ENCODE results near the gene NUAK2.

The NUAK2 gene

GRCh38 chr1:205358579-205358978 lies 37.0 kb upstream of the NUAK2 start:
- H2BK120ac ChIP-seq (ENCODE audit: low read depth, low read length) = peak overlapping the region; percentile 56
- H2BK15ac ChIP-seq (ENCODE audit: low read length) = no peak overlapping the region
- no peak overlapping the region for H3K14ac ChIP-seq (ENCODE audit: low read length)
- H3K27me3 ChIP-seq (ENCODE audit: control insufficient read depth in 3 of 3, insufficient read depth in 3 of 3, low read depth in 1 of 3, low read length in 3 of 3) = no peaks in the 10 kb centered on the region
- no peak overlapping the region for H3K4me2 ChIP-seq (ENCODE audit: insufficient read depth, low read length, poor library complexity, severe bottlenecking)
- no peak overlapping the region for H4K8ac ChIP-seq (ENCODE audit: low read depth, low read length)
- peaks cover 3% of the 10 kb centered on the region for H3K79me1 ChIP-seq (ENCODE audit: low read depth, low read length)
- H3K27ac ChIP-seq (replicated peaks; ENCODE audit: low read length) = peak overlapping the region; percentile 41
- peak overlapping the region; percentile 73 for H2AK5ac ChIP-seq (ENCODE audit: low read depth, low read length)
- peaks cover 23 to 28% of the 10 kb centered on the region in 2 donors for H3K4me1 ChIP-seq (ENCODE audit: control insufficient read depth in 2 of 2, insufficient read depth in 1 of 2, low read depth in 1 of 2, low read length in 2 of 2)
- H2AFZ ChIP-seq (ENCODE audit: low read length) = no peak overlapping the region
- DNase-seq (ENCODE audit: low spot score) = no peak
- peak overlapping the region; percentile 9 for H3K18ac ChIP-seq (ENCODE audit: low read length)
- H3K36me3 ChIP-seq (replicated peaks in 1 of 2; ENCODE audit: control insufficient read depth in 2 of 2, insufficient read depth in 2 of 2, low read length in 2 of 2) = no peaks in the 10 kb centered on the region
- H3K9ac ChIP-seq (ENCODE audit: low read depth, low read length, poor library complexity) = no peak overlapping the region
- no peak overlapping the region for H3K4ac ChIP-seq (ENCODE audit: low read length)
- H4K91ac ChIP-seq (ENCODE audit: low read depth, low read length, poor library complexity) = no peak overlapping the region
- peak overlapping the region; percentile 5 for H2BK12ac ChIP-seq (ENCODE audit: low read length)
- no peak overlapping the region for H2BK5ac ChIP-seq (ENCODE audit: low read length)
- H3K9me3 ChIP-seq (replicated peaks in 1 of 2; ENCODE audit: control insufficient read depth in 2 of 2, insufficient read depth in 1 of 2, low read depth in 1 of 2, low read length in 2 of 2) = no peaks in the 10 kb centered on the region
- H3K23ac ChIP-seq (ENCODE audit: low read depth, low read length, poor library complexity) = no peak overlapping the region
- H3K4me3 ChIP-seq (ENCODE audit: low read length in 2 of 2) = no peak overlapping the region

- no peak for DNase-seq (ENCODE audit: low spot score)
- no peaks in the 10 kb centered on the region for H3K9me3 ChIP-seq (replicated peaks in 1 of 2; ENCODE audit: control insufficient read depth in 2 of 2, insufficient read depth in 1 of 2, low read depth in 1 of 2, low read length in 2 of 2)
- no peak overlapping the region for H4K91ac ChIP-seq (ENCODE audit: low read depth, low read length, poor library complexity)
- H3K27ac ChIP-seq (replicated peaks; ENCODE audit: low read length) = peak overlapping the region; percentile 95
- H3K27me3 ChIP-seq (ENCODE audit: control insufficient read depth in 3 of 3, insufficient read depth in 3 of 3, low read depth in 1 of 3, low read length in 3 of 3) = no peaks in the 10 kb centered on the region
- no peaks in the 10 kb centered on the region for H3K36me3 ChIP-seq (replicated peaks in 1 of 2; ENCODE audit: control insufficient read depth in 2 of 2, insufficient read depth in 2 of 2, low read length in 2 of 2)
- no peak overlapping the region for H2AK5ac ChIP-seq (ENCODE audit: low read depth, low read length)
- no peak overlapping the region for H3K4me3 ChIP-seq (ENCODE audit: low read length in 2 of 2)
- no peak overlapping the region for H2BK120ac ChIP-seq (ENCODE audit: low read depth, low read length)
- peaks cover 3% of the 10 kb centered on the region for H3K79me1 ChIP-seq (ENCODE audit: low read depth, low read length)
- H2BK12ac ChIP-seq (ENCODE audit: low read length) = no peak overlapping the region
- peak overlapping the region; percentile 86 for H2AFZ ChIP-seq (ENCODE audit: low read length)
- H3K14ac ChIP-seq (ENCODE audit: low read length) = no peak overlapping the region
- no peak overlapping the region for H3K9ac ChIP-seq (ENCODE audit: low read depth, low read length, poor library complexity)
- H2BK5ac ChIP-seq (ENCODE audit: low read length) = no peak overlapping the region
- no CpG with 5 or more reads among the region's 3 CpGs for WGBS, 2 donors (ENCODE audit: extremely low coverage in 2 of 2, insufficient read length in 2 of 2, insufficient replicate concordance in 1 of 2)
- no peak overlapping the region for H4K8ac ChIP-seq (ENCODE audit: low read depth, low read length)
- H3K4me1 ChIP-seq (ENCODE audit: control insufficient read depth in 2 of 2, insufficient read depth in 1 of 2, low read depth in 1 of 2, low read length in 2 of 2) = peaks cover 23 to 32% of the 10 kb centered on the region in 2 donors
- H3K18ac ChIP-seq (ENCODE audit: low read length) = no peak overlapping the region
- H2BK15ac ChIP-seq (ENCODE audit: low read length) = no peak overlapping the region
- no peak overlapping the region for H3K4me2 ChIP-seq (ENCODE audit: insufficient read depth, low read length, poor library complexity, severe bottlenecking)
- H3K23ac ChIP-seq (ENCODE audit: low read depth, low read length, poor library complexity) = no peak overlapping the region
- H3K4ac ChIP-seq (ENCODE audit: low read length) = no peak overlapping the region
Measured at GRCh38 chr1:205357567-205357966, 36.0 kb upstream of the NUAK2 start.

GRCh38 chr1:205356440-205357139 lies 35.0 kb upstream of the NUAK2 start, which contains the start of gene KLHDC8A:
TSS of gene KLHDC8A (minus strand) at chr1:205356922. CDS start at chr1:205343604, 13,318 bp downstream.
- no peaks in the 10 kb centered on the region for H3K9me3 ChIP-seq (replicated peaks in 1 of 2; ENCODE audit: control insufficient read depth in 2 of 2, insufficient read depth in 1 of 2, low read depth in 1 of 2, low read length in 2 of 2)
- peak within 1 kb of the TSS; percentile 95 for H3K27ac ChIP-seq (replicated peaks; ENCODE audit: low read length)
- peak within 1 kb of the TSS; percentile 47 for H2BK12ac ChIP-seq (ENCODE audit: low read length)
- no peaks in the 10 kb centered on the region for H3K27me3 ChIP-seq (ENCODE audit: control insufficient read depth in 3 of 3, insufficient read depth in 3 of 3, low read depth in 1 of 3, low read length in 3 of 3)
- H3K4ac ChIP-seq (ENCODE audit: low read length) = peak within 1 kb of the TSS; percentile 7
- H3K9ac ChIP-seq (ENCODE audit: low read depth, low read length, poor library complexity) = peak within 1 kb of the TSS; percentile 75
- H2AK5ac ChIP-seq (ENCODE audit: low read depth, low read length) = peak within 1 kb of the TSS; percentile 72
- WGBS, 2 donors (ENCODE audit: extremely low coverage in 2 of 2, insufficient read length in 2 of 2, insufficient replicate concordance in 1 of 2) = no CpG with 5 or more reads among the region's 20 CpGs
- peak within 1 kb of the TSS; percentile 12 for H4K91ac ChIP-seq (ENCODE audit: low read depth, low read length, poor library complexity)
- H2BK15ac ChIP-seq (ENCODE audit: low read length) = peak within 1 kb of the TSS; percentile 16
- peak within 1 kb of the TSS; percentile 47 to 73 for H3K4me3 ChIP-seq (ENCODE audit: low read length in 2 of 2)
- H2BK120ac ChIP-seq (ENCODE audit: low read depth, low read length) = peak within 1 kb of the TSS; percentile 81
- H3K4me1 ChIP-seq (ENCODE audit: control insufficient read depth in 2 of 2, insufficient read depth in 1 of 2, low read depth in 1 of 2, low read length in 2 of 2) = peaks cover 30 to 40% of the 10 kb centered on the region in 2 donors
- H3K36me3 ChIP-seq (replicated peaks in 1 of 2; ENCODE audit: control insufficient read depth in 2 of 2, insufficient read depth in 2 of 2, low read length in 2 of 2) = no peaks in the 10 kb centered on the region
- H2BK5ac ChIP-seq (ENCODE audit: low read length) = peak within 1 kb of the TSS; percentile 99
- H3K23ac ChIP-seq (ENCODE audit: low read depth, low read length, poor library complexity) = no peak within 1 kb of the TSS
- peak within 1 kb of the TSS; percentile 86 for H2AFZ ChIP-seq (ENCODE audit: low read length)
- H3K4me2 ChIP-seq (ENCODE audit: insufficient read depth, low read length, poor library complexity, severe bottlenecking) = peak within 1 kb of the TSS; percentile 65
- peak within 1 kb of the TSS; percentile 94 for H3K18ac ChIP-seq (ENCODE audit: low read length)
- peak within 1 kb of the TSS; percentile 72 for H3K14ac ChIP-seq (ENCODE audit: low read length)
- H4K8ac ChIP-seq (ENCODE audit: low read depth, low read length) = no peak within 1 kb of the TSS
- H3K79me1 ChIP-seq (ENCODE audit: low read depth, low read length) = peaks cover 7% of the 10 kb centered on the region
- peak; percentile 79 for DNase-seq (ENCODE audit: low spot score)

GRCh38 chr1:205355075-205355453 lies 33.5 kb upstream of the NUAK2 start:
- Histone ChIP-seq H3K79me1 (ENCODE audit: low read depth, low read length) (peaks cover 7% of the 10 kb centered on the region), H4K91ac (ENCODE audit: low read depth, low read length, poor library complexity) (no peak overlapping the region), H3K9ac (ENCODE audit: low read depth, low read length, poor library complexity) (no peak overlapping the region), H2AK5ac (ENCODE audit: low read depth, low read length) (no peak overlapping the region), H2AFZ (ENCODE audit: low read length) (no peak overlapping the region), H2BK120ac (ENCODE audit: low read depth, low read length) (no peak overlapping the region), H4K8ac (ENCODE audit: low read depth, low read length) (no peak overlapping the region), H3K4ac (ENCODE audit: low read length) (no peak overlapping the region), H3K4me3 (ENCODE audit: low read length in 2 of 2) (peak overlapping the region in 1 of 2 donors; percentile 5), H3K4me1 (ENCODE audit: control insufficient read depth in 2 of 2, insufficient read depth in 1 of 2, low read depth in 1 of 2, low read length in 2 of 2) (peaks cover 37 to 44% of the 10 kb centered on the region in 2 donors), H3K27ac (replicated peaks; ENCODE audit: low read length) (peak overlapping the region; percentile 2), H2BK15ac (ENCODE audit: low read length) (no peak overlapping the region), H3K36me3 (replicated peaks in 1 of 2; ENCODE audit: control insufficient read depth in 2 of 2, insufficient read depth in 2 of 2, low read length in 2 of 2) (no peaks in the 10 kb centered on the region), H3K27me3 (ENCODE audit: control insufficient read depth in 3 of 3, insufficient read depth in 3 of 3, low read depth in 1 of 3, low read length in 3 of 3) (no peaks in the 10 kb centered on the region), H3K14ac (ENCODE audit: low read length) (no peak overlapping the region), H2BK12ac (ENCODE audit: low read length) (no peak overlapping the region), H3K9me3 (replicated peaks in 1 of 2; ENCODE audit: control insufficient read depth in 2 of 2, insufficient read depth in 1 of 2, low read depth in 1 of 2, low read length in 2 of 2) (no peaks in the 10 kb centered on the region), H2BK5ac (ENCODE audit: low read length) (no peak overlapping the region), H3K4me2 (ENCODE audit: insufficient read depth, low read length, poor library complexity, severe bottlenecking) (peak overlapping the region; percentile 24), H3K23ac (ENCODE audit: low read depth, low read length, poor library complexity) (no peak overlapping the region), H3K18ac (ENCODE audit: low read length) (no peak overlapping the region)
- WGBS, 2 donors (ENCODE audit: extremely low coverage in 2 of 2, insufficient read length in 2 of 2, insufficient replicate concordance in 1 of 2) = no CpG with 5 or more reads among the region's 3 CpGs
- no peak for DNase-seq (ENCODE audit: low spot score)

Measured in neuronal stem cell (in vitro differentiated cells).